ENCODE results near the gene MBD5.

MBD5 gene

GRCh38 chr2:148565272-148565894 lies 544.5 kb downstream of the MBD5 start:
- TF ChIP-seq L3MBTL2 (conservative IDR thresholded peaks at IDR 0.05) (no peak), TARDBP (IDR thresholded peaks at IDR 0.05) (no peak), CTBP1 (IDR thresholded peaks at IDR 0.05; ENCODE audit: borderline replicate concordance) (no peak), ZNF384 (IDR thresholded peaks at IDR 0.05) (no peak), FOXA1 (IDR thresholded peaks at IDR 0.05) (no peak), SP1 (IDR thresholded peaks at IDR 0.05) (no peak), FOXK2 (IDR thresholded peaks at IDR 0.05) (no peak), ELF4 (IDR thresholded peaks at IDR 0.05) (no peak), HDGF (IDR thresholded peaks at IDR 0.05; ENCODE audit: borderline replicate concordance) (no peak), SUZ12 (IDR thresholded peaks at IDR 0.05) (no peak), NFRKB (IDR thresholded peaks at IDR 0.05) (no peak), ARNT (IDR thresholded peaks at IDR 0.05) (no peak), PKNOX1 (IDR thresholded peaks at IDR 0.05) (no peak), LEF1 (IDR thresholded peaks at IDR 0.05; ENCODE audit: borderline replicate concordance) (no peak)
- ChIA-PET CTCF (no interaction called here), POLR2A (no interaction called here)
- peak; percentile 21 for DNase-seq (ENCODE audit: extremely low spot score)
